Stimulated activated CD8-positive, alpha-beta memory T cell treated with anti-CD3 and anti-CD28 coated beads, Interleukin-7, amount 100 ng/mL, for 48 hours (primary cell): Measurements from ENCODE around the gene ZNF649.
"Not testable (repeated sequence)": the region's sequence is repeated elsewhere in the genome, so short reads cannot be mapped to it uniquely, and the experiment has no call there.

Experiments used
- DNase-seq, 2 donors: peaks; one replicate each; pipeline ENCODE4 v3.0.0-alpha.2; 2020; ENCODE audit warnings: low read depth in 1 of 2; ENCODE audit errors: extremely low read depth in 1 of 2

Gene ZNF649

GRCh38 chr19:51904331-51905165, at the start of gene ZNF649:
Gene ZNF649, minus strand, starts transcription at chr19:51905017. Its CDS starts 4,910 bp downstream, at chr19:51900107.
- peak; percentile 52 to 65 for DNase-seq

GRCh38 chr19:51948975-51949374, 44.2 kb upstream of the ZNF649 start:
- DNase-seq: no peak

GRCh38 chr19:51946602-51947001, 41.8 kb upstream of the ZNF649 start:
- DNase-seq: no peak

GRCh38 chr19:51944798-51945552, 40.2 kb upstream of the ZNF649 start:
- DNase-seq: no peak

GRCh38 chr19:51938936-51939335, 34.1 kb upstream of the ZNF649 start:
- DNase-seq: no peak

- DNase-seq: no peak
Observed at GRCh38 chr19:51931921-51932320, 27.1 kb upstream of the ZNF649 start.

GRCh38 chr19:51927859-51928258, 23.0 kb upstream of the ZNF649 start:
- DNase-seq: no peak

- peak; percentile 43 to 82 for DNase-seq
Observed at GRCh38 chr19:51926784-51927741, 22.2 kb upstream of the ZNF649 start, which contains the start of gene ZNF613. Gene ZNF613, plus strand, starts transcription at chr19:51927472. Its CDS starts 8,749 bp downstream, at chr19:51936221.

- DNase-seq: no peak
Observed at GRCh38 chr19:51926426-51926783, 21.6 kb upstream of the ZNF649 start.

- no peak for DNase-seq
Observed at GRCh38 chr19:51921949-51922348, 17.1 kb upstream of the ZNF649 start.

- DNase-seq: no peak
Observed at GRCh38 chr19:51919606-51920005, 14.8 kb upstream of the ZNF649 start.

GRCh38 chr19:51916167-51916566, 11.3 kb upstream of the ZNF649 start:
- no peak for DNase-seq

- no peak for DNase-seq
Observed at GRCh38 chr19:51915324-51915867, 10.6 kb upstream of the ZNF649 start.

GRCh38 chr19:51907981-51908380, 3.2 kb upstream of the ZNF649 start:
- not testable (repeated sequence) for DNase-seq

GRCh38 chr19:51906108-51906507, 1.3 kb upstream of the ZNF649 start:
- DNase-seq: not testable (repeated sequence)

GRCh38 chr19:51905639-51906038, 822 bp upstream of the ZNF649 start:
- not testable (repeated sequence) for DNase-seq

- DNase-seq: no peak
Observed at GRCh38 chr19:51905206-51905605, 389 bp upstream of the ZNF649 start.

GRCh38 chr19:51903192-51903591, 1.6 kb downstream of the ZNF649 start:
- no peak for DNase-seq

- DNase-seq: no peak
Observed at GRCh38 chr19:51901860-51902259, 3.0 kb downstream of the ZNF649 start.

- no peak for DNase-seq
Observed at GRCh38 chr19:51891193-51891747, 13.5 kb downstream of the ZNF649 start.
